ENCODE measurements around the gene NEXN.

Gene NEXN

GRCh38 chr1:77888081-77888780 is at the start of gene NEXN:
Gene NEXN (plus strand): TSS chr1:77888624. CDS start chr1:77916107, 27,483 bp downstream.
- no peak for DNase-seq

GRCh38 chr1:77841574-77841973 is 46.9 kb upstream of the NEXN start:
- DNase-seq = no peak

GRCh38 chr1:77845951-77846350 is 42.5 kb upstream of the NEXN start:
- DNase-seq = no peak

GRCh38 chr1:77846966-77847365 is 41.5 kb upstream of the NEXN start:
- no peak for DNase-seq

GRCh38 chr1:77847621-77848080 is 40.8 kb upstream of the NEXN start:
- no peak for DNase-seq

- no peak for DNase-seq
Measured at GRCh38 chr1:77850082-77850481, 38.3 kb upstream of the NEXN start.

GRCh38 chr1:77857552-77857951 is 30.9 kb upstream of the NEXN start:
- no peak for DNase-seq

GRCh38 chr1:77858725-77859124 is 29.7 kb upstream of the NEXN start:
- no peak for DNase-seq

GRCh38 chr1:77859248-77859647 is 29.2 kb upstream of the NEXN start:
- no peak for DNase-seq

GRCh38 chr1:77866296-77866695 is 22.1 kb upstream of the NEXN start:
- no peak for DNase-seq

- DNase-seq = no peak
Measured at GRCh38 chr1:77872645-77873044, 15.8 kb upstream of the NEXN start.

GRCh38 chr1:77873461-77873860 is 15.0 kb upstream of the NEXN start:
- no peak for DNase-seq

GRCh38 chr1:77874804-77875445 is 13.5 kb upstream of the NEXN start:
- no peak for DNase-seq

GRCh38 chr1:77876884-77877283 is 11.5 kb upstream of the NEXN start:
- DNase-seq = no peak

GRCh38 chr1:77881061-77881460 is 7.4 kb upstream of the NEXN start:
- DNase-seq = no peak

GRCh38 chr1:77882411-77882810 is 6.0 kb upstream of the NEXN start:
- no peak for DNase-seq

GRCh38 chr1:77888781-77889642 is 588 bp downstream of the NEXN start:
- DNase-seq = peak; percentile 4

GRCh38 chr1:77889671-77890070 is 1.2 kb downstream of the NEXN start:
- no peak for DNase-seq

GRCh38 chr1:77891200-77891599 is 2.8 kb downstream of the NEXN start:
- DNase-seq = no peak

GRCh38 chr1:77899647-77900320 is 11.4 kb downstream of the NEXN start:
- no peak for DNase-seq

- no peak for DNase-seq
Measured at GRCh38 chr1:77900687-77901293, 12.4 kb downstream of the NEXN start.

GRCh38 chr1:77905603-77906002 is 17.2 kb downstream of the NEXN start:
- DNase-seq = no peak

All from stimulated activated CD4-positive, alpha-beta T cell treated with anti-CD3 and anti-CD28 coated beads, Interleukin-4, amount 100 ng/mL, for 24 hours (primary cell).